HEK293 (cell line): ENCODE measurements around the gene LCOR.
A peak's percentile ranks its signal among the peaks of the same experiment; 100 is the strongest.

Experiments used
- HIC1 ChIP-seq: fragments of 450-650 bp; formaldehyde crosslinking; IDR thresholded peaks from 2 replicates; pipeline ENCODE4 v1.5.1; 2016; ENCODE audit warnings: missing biosample characterization, missing genetic modification characterization
- HOXA7 ChIP-seq: sonication (generic); formaldehyde crosslinking; IDR thresholded peaks from 2 replicates; pipeline ENCODE4 v1.8.1; 2022; ENCODE audit warnings: missing genetic modification reagents, borderline replicate concordance
- INSM2 ChIP-seq: fragments of 450-650 bp; formaldehyde crosslinking; IDR thresholded peaks from 2 replicates; pipeline ENCODE4 v1.5.1; 2016; ENCODE audit warnings: missing biosample characterization, missing genetic modification characterization
- PRDM6 ChIP-seq: fragments of 450-650 bp; formaldehyde crosslinking; IDR thresholded peaks from 2 replicates; pipeline ENCODE4 v1.5.1; 2017; ENCODE audit warnings: missing biosample characterization, missing genetic modification characterization
- SCRT1 ChIP-seq: fragments of 450-650 bp; formaldehyde crosslinking; IDR thresholded peaks from 2 replicates; pipeline ENCODE4 v1.5.1; 2016; ENCODE audit warnings: missing biosample characterization, missing genetic modification characterization, borderline replicate concordance
- SCRT2 ChIP-seq: fragments of 450-650 bp; formaldehyde crosslinking; IDR thresholded peaks from 2 replicates; pipeline ENCODE4 v1.5.1; 2016; ENCODE audit warnings: missing biosample characterization, missing genetic modification characterization
- ZBTB1 ChIP-seq: fragments of 450-650 bp; formaldehyde crosslinking; IDR thresholded peaks from 2 replicates; pipeline ENCODE4 v1.5.1; 2016; ENCODE audit warnings: missing biosample characterization, missing genetic modification characterization
- ZNF138 ChIP-seq: fragments of 450-650 bp; formaldehyde crosslinking; IDR thresholded peaks from 2 replicates; pipeline ENCODE4 v1.5.1; 2016; ENCODE audit warnings: missing biosample characterization, missing genetic modification characterization, borderline replicate concordance
- ZNF16 ChIP-seq: fragments of 450-650 bp; formaldehyde crosslinking; IDR thresholded peaks from 2 replicates; pipeline ENCODE4 v1.5.1; 2016; ENCODE audit warnings: low read depth, missing biosample characterization, missing genetic modification characterization
- ZNF341 ChIP-seq: fragments of 450-650 bp; formaldehyde crosslinking; IDR thresholded peaks from 2 replicates; pipeline ENCODE4; 2016; ENCODE audit warnings: low read depth, missing biosample characterization, missing genetic modification characterization
- ZNF354C ChIP-seq: fragments of 450-650 bp; formaldehyde crosslinking; IDR thresholded peaks from 2 replicates; pipeline ENCODE4 v1.5.1; 2016; ENCODE audit warnings: missing biosample characterization, missing genetic modification characterization, low read depth, borderline replicate concordance
- ZNF37A ChIP-seq: fragments of 450-650 bp; IDR thresholded peaks from 2 replicates; pipeline ENCODE4 v1.5.1; 2018; ENCODE audit warnings: missing biosample characterization, missing genetic modification characterization
- ZNF391 ChIP-seq: fragments of 450-650 bp; formaldehyde crosslinking; IDR thresholded peaks from 2 replicates; pipeline ENCODE4 v1.5.1; 2016; ENCODE audit warnings: low read depth, missing biosample characterization, missing genetic modification characterization, borderline replicate concordance
- ZNF394 ChIP-seq: fragments of 450-650 bp; formaldehyde crosslinking; IDR thresholded peaks from 2 replicates; pipeline ENCODE4 v1.5.1; 2016; ENCODE audit warnings: missing biosample characterization, missing genetic modification characterization, mild to moderate bottlenecking, moderate library complexity, borderline replicate concordance
- ZNF416 ChIP-seq: fragments of 450-650 bp; formaldehyde crosslinking; IDR thresholded peaks from 2 replicates; pipeline ENCODE4 v1.5.1; 2016; ENCODE audit warnings: missing biosample characterization, missing genetic modification characterization
- ZNF518A ChIP-seq: fragments of 450-650 bp; formaldehyde crosslinking; conservative IDR thresholded peaks from 2 replicates; pipeline ENCODE4 v1.5.1; 2016; ENCODE audit warnings: low read depth, missing biosample characterization, missing genetic modification characterization
- ZNF549 ChIP-seq: fragments of 450-650 bp; IDR thresholded peaks from 2 replicates; pipeline ENCODE4 v1.5.1; 2018; ENCODE audit warnings: missing biosample characterization, missing genetic modification characterization, mild to moderate bottlenecking, inconsistent platforms, moderate library complexity
- ZNF561 ChIP-seq: fragments of 450-650 bp; IDR thresholded peaks from 2 replicates; pipeline ENCODE4 v1.5.1; 2018; ENCODE audit warnings: missing biosample characterization, missing genetic modification characterization, borderline replicate concordance
- ZNF571 ChIP-seq: fragments of 450-650 bp; formaldehyde crosslinking; IDR thresholded peaks from 2 replicates; pipeline ENCODE4 v1.5.0; 2017; ENCODE audit warnings: missing biosample characterization, missing genetic modification characterization
- ZNF580 ChIP-seq: fragments of 450-650 bp; formaldehyde crosslinking; IDR thresholded peaks from 2 replicates; pipeline ENCODE4 v1.5.1; 2016; ENCODE audit warnings: missing biosample characterization, missing genetic modification characterization
- ZNF623 ChIP-seq: fragments of 450-650 bp; formaldehyde crosslinking; IDR thresholded peaks from 2 replicates; pipeline ENCODE4 v1.5.1; 2016; ENCODE audit warnings: missing biosample characterization, missing genetic modification characterization
- ZNF626 ChIP-seq: fragments of 450-650 bp; sonication (Bioruptor Pico); formaldehyde crosslinking; IDR thresholded peaks from 2 replicates; pipeline ENCODE4 v1.5.1; 2018; ENCODE audit warnings: missing biosample characterization, missing genetic modification characterization, inconsistent platforms
- ZNF639 ChIP-seq: fragments of 450-650 bp; formaldehyde crosslinking; IDR thresholded peaks from 2 replicates; pipeline ENCODE4 v1.5.1; 2016; ENCODE audit warnings: missing biosample characterization, missing genetic modification characterization
- ZNF654 ChIP-seq: fragments of 450-650 bp; formaldehyde crosslinking; IDR thresholded peaks from 2 replicates; pipeline ENCODE4 v1.5.1; 2016; ENCODE audit warnings: low read depth, missing biosample characterization, missing genetic modification characterization
- ZNF660 ChIP-seq: fragments of 450-650 bp; IDR thresholded peaks from 2 replicates; pipeline ENCODE4 v1.5.1; 2018; ENCODE audit warnings: missing biosample characterization, mild to moderate bottlenecking, missing genetic modification characterization
- ZNF704 ChIP-seq: fragments of 450-650 bp; formaldehyde crosslinking; IDR thresholded peaks from 2 replicates; pipeline ENCODE4 v1.5.1; 2016; ENCODE audit warnings: missing biosample characterization, missing genetic modification characterization
- ZNF837 ChIP-seq: fragments of 450-650 bp; formaldehyde crosslinking; IDR thresholded peaks from 2 replicates; pipeline ENCODE4 v1.5.1; 2016; ENCODE audit warnings: missing biosample characterization, missing genetic modification characterization

The LCOR gene

GRCh38 chr10:96924861-96925260 lies 92.8 kb downstream of the LCOR start (continued):
- TF ChIP-seq PRDM6, result no peak
- no peak for TF ChIP-seq ZNF639 (tag by site-specific recombination)
- TF ChIP-seq ZNF138 (tag by site-specific recombination), result no peak
- TF ChIP-seq ZNF580 (tag by site-specific recombination), result no peak
- TF ChIP-seq ZNF571 (tag by site-specific recombination), result no peak
- TF ChIP-seq ZNF391 (tag by site-specific recombination), result no peak
- peak; percentile 24; the same call in 1 of the 2 replicates for TF ChIP-seq ZNF623 (tag by site-specific recombination)
- TF ChIP-seq ZNF660, result no peak
- TF ChIP-seq ZNF16 (tag by site-specific recombination), result no peak
- no peak for TF ChIP-seq ZNF354C
- no peak for TF ChIP-seq ZNF549
- peak; percentile 53; the same call in 1 of the 2 replicates for TF ChIP-seq ZNF518A (tag by site-specific recombination)
- TF ChIP-seq HIC1 (tag by site-specific recombination), result no peak
- no peak for TF ChIP-seq ZNF704 (tag by site-specific recombination)
- no peak for TF ChIP-seq SCRT2 (tag by site-specific recombination)
- no peak for TF ChIP-seq ZNF416
- peak; percentile 72; the same call in 1 of the 2 replicates for TF ChIP-seq ZNF394 (tag by site-specific recombination)
- TF ChIP-seq ZNF341 (tag by site-specific recombination), result no peak
- no peak for TF ChIP-seq ZNF37A
- TF ChIP-seq ZNF837, result no peak
- no peak for TF ChIP-seq ZNF561 (tag by site-specific recombination)
- TF ChIP-seq INSM2 (tag by site-specific recombination), result no peak
- TF ChIP-seq SCRT1, result no peak
- TF ChIP-seq HOXA7 (CRISPR knock-in tag), result no peak
- 0 out of 2 replicates have a peak, but pooled peaks have one; percentile 12 for TF ChIP-seq ZNF654
- TF ChIP-seq ZNF626, result no peak
- TF ChIP-seq ZBTB1 (tag by site-specific recombination), result no peak
